ENCODE data around the gene SH2D3C. TPM values are rescaled to one million over a fixed set of nuclear protein-coding genes. Genes with fewer than 3 reads are reported as not detected.

The SH2D3C gene
- total RNA-seq, 2 experiments from 2014 or later: 80.8 to 81.9 TPM

GRCh38 chr9:127801955-127802575 lies 23.6 kb upstream of the SH2D3C start:
- Mint-ChIP-seq H3K4me1 (peaks cover 39% of the 10 kb centered on the region), H3K36me3 (ENCODE audit: low read depth) (peaks cover 9% of the 10 kb centered on the region), H3K27ac (peak overlapping the region; percentile 92), H3K9me3 (no peaks in the 10 kb centered on the region), H3K27me3 (no peaks in the 10 kb centered on the region), H3K4me3 (peak overlapping the region; percentile 93)
- CTCF ChIA-PET: interaction anchor here (1.1 to 2.1 kb wide), 3 partner anchors 67 to 119 kb away, joined by 4 to 10 read pairs (median 4); partner anchors contain the start of gene TOR2A
- no peak for DNase-seq
- POLR2A ChIA-PET: interaction anchor here (0.7 to 2.8 kb wide), 9 partner anchors 9 to 115 kb away, joined by 3 to 16 read pairs (median 4); partner anchors contain the start of genes CDK9, ENG, ST6GALNAC4 and TOR2A

- ChIA-PET POLR2A (interaction anchor here (0.6 to 4.9 kb wide), 2 partner anchors 10 to 14 kb away, joined by 3 to 44 read pairs; partner anchors contain the start of gene CDK9), CTCF (interaction anchor here (0.6 to 1.3 kb wide), 4 partner anchors 8 to 264 kb away, joined by 3 to 5 read pairs (median 4); no protein-coding TSS in a partner anchor)
- no peak for DNase-seq
- H3K4me1 Mint-ChIP-seq: peaks cover 34% of the 10 kb centered on the region
- H3K27ac Mint-ChIP-seq: peak overlapping the region; percentile 68
- H3K4me3 Mint-ChIP-seq: peak overlapping the region; percentile 35
- no peaks in the 10 kb centered on the region for H3K9me3 Mint-ChIP-seq
- H3K36me3 Mint-ChIP-seq (ENCODE audit: low read depth): peaks cover 20% of the 10 kb centered on the region
- no peaks in the 10 kb centered on the region for H3K27me3 Mint-ChIP-seq
Measured at GRCh38 chr9:127796852-127797370, 18.4 kb upstream of the SH2D3C start.

GRCh38 chr9:127796225-127796813 lies 17.9 kb upstream of the SH2D3C start:
- Mint-ChIP-seq H3K4me3 (peak overlapping the region; percentile 35), H3K27ac (peak overlapping the region; percentile 68), H3K27me3 (no peaks in the 10 kb centered on the region), H3K9me3 (no peaks in the 10 kb centered on the region), H3K36me3 (ENCODE audit: low read depth) (peaks cover 23% of the 10 kb centered on the region), H3K4me1 (peaks cover 32% of the 10 kb centered on the region)
- POLR2A ChIA-PET: interaction anchor here (0.6 to 4.9 kb wide), 3 partner anchors 9 to 66 kb away, joined by 3 to 44 read pairs (median 3); partner anchors contain the start of gene CDK9
- CTCF ChIA-PET: interaction anchor here (0.6 to 0.9 kb wide), 2 partner anchors 9 to 264 kb away, joined by 3 to 5 read pairs; no protein-coding TSS in a partner anchor
- DNase-seq: no peak

- Mint-ChIP-seq H3K4me1 (peaks cover 40% of the 10 kb centered on the region), H3K9me3 (no peaks in the 10 kb centered on the region), H3K4me3 (no peak overlapping the region), H3K27me3 (no peaks in the 10 kb centered on the region), H3K36me3 (ENCODE audit: low read depth) (peaks cover 42% of the 10 kb centered on the region), H3K27ac (no peak overlapping the region)
- ChIA-PET CTCF (interaction anchor here (1.3 to 1.7 kb wide), 2 partner anchors 59 kb away, joined by 3 to 6 read pairs; partner anchors contain the start of gene TOR2A), POLR2A (interaction anchor here (1.3 to 4.9 kb wide), 2 partner anchors 7 to 14 kb away, joined by 3 to 44 read pairs; partner anchors contain the start of gene CDK9)
- DNase-seq: no peak
Measured at GRCh38 chr9:127794001-127794791, 15.7 kb upstream of the SH2D3C start.

- Mint-ChIP-seq H3K27ac (peak overlapping the region; percentile 50), H3K4me1 (peaks cover 50% of the 10 kb centered on the region), H3K27me3 (no peaks in the 10 kb centered on the region), H3K4me3 (no peak overlapping the region), H3K9me3 (no peaks in the 10 kb centered on the region), H3K36me3 (ENCODE audit: low read depth) (peaks cover 52% of the 10 kb centered on the region)
- ChIA-PET POLR2A (interaction anchor here (0.8 to 1.7 kb wide), 11 partner anchors 9 to 128 kb away, joined by 3 to 5 read pairs (median 4); partner anchors contain the start of genes FPGS, SH2D3C, ST6GALNAC4 and TOR2A), CTCF (interaction anchor here (1.0 to 1.8 kb wide), 6 partner anchors 10 to 128 kb away, joined by 3 to 9 read pairs (median 5); partner anchors contain the start of gene TOR2A)
- no peak for DNase-seq
Measured at GRCh38 chr9:127793093-127793708, 14.7 kb upstream of the SH2D3C start.

- Mint-ChIP-seq H3K27ac (peak overlapping the region; percentile 16), H3K4me1 (peaks cover 52% of the 10 kb centered on the region), H3K36me3 (ENCODE audit: low read depth) (peaks cover 59% of the 10 kb centered on the region), H3K27me3 (no peaks in the 10 kb centered on the region), H3K4me3 (no peak overlapping the region), H3K9me3 (no peaks in the 10 kb centered on the region)
- POLR2A ChIA-PET: interaction anchor here (0.6 to 1.7 kb wide), 12 partner anchors 10 to 390 kb away, joined by 3 to 5 read pairs (median 4); partner anchors contain the start of genes FPGS, SH2D3C, ST6GALNAC4 and TOR2A
- no peak for DNase-seq
- CTCF ChIA-PET: interaction anchor here (1.0 to 1.8 kb wide), 7 partner anchors 9 to 325 kb away, joined by 3 to 9 read pairs (median 4); partner anchors contain the start of gene TOR2A
Measured at GRCh38 chr9:127792417-127793031, 14.1 kb upstream of the SH2D3C start.

GRCh38 chr9:127791085-127791484 lies 12.6 kb upstream of the SH2D3C start:
- Mint-ChIP-seq H3K9me3 (no peaks in the 10 kb centered on the region), H3K36me3 (ENCODE audit: low read depth) (peaks cover 68% of the 10 kb centered on the region), H3K4me1 (peaks cover 49% of the 10 kb centered on the region), H3K27me3 (no peaks in the 10 kb centered on the region), H3K27ac (no peak overlapping the region), H3K4me3 (no peak overlapping the region)
- ChIA-PET CTCF (interaction anchor here (0.7 kb wide), 1 partner anchor 70 kb away, joined by 3 read pairs; no protein-coding TSS in a partner anchor), POLR2A (no interaction called here)
- DNase-seq: no peak

GRCh38 chr9:127790094-127790855 lies 11.8 kb upstream of the SH2D3C start:
- H3K27me3 Mint-ChIP-seq: no peaks in the 10 kb centered on the region
- DNase-seq: no peak
- H3K4me3 Mint-ChIP-seq: no peak overlapping the region
- ChIA-PET CTCF (interaction anchor here (0.7 kb wide), 1 partner anchor 71 kb away, joined by 3 read pairs; no protein-coding TSS in a partner anchor), POLR2A (interaction anchor here (1.1 kb wide), 1 partner anchor 79 kb away, joined by 4 read pairs; no protein-coding TSS in a partner anchor)
- H3K27ac Mint-ChIP-seq: peak overlapping the region; percentile 51
- H3K9me3 Mint-ChIP-seq: no peaks in the 10 kb centered on the region
- peaks cover 44% of the 10 kb centered on the region for H3K4me1 Mint-ChIP-seq
- H3K36me3 Mint-ChIP-seq (ENCODE audit: low read depth): peaks cover 68% of the 10 kb centered on the region

- ChIA-PET CTCF (interaction anchor here (0.8 to 1.1 kb wide), 2 partner anchors 9 to 81 kb away, joined by 3 read pairs; no protein-coding TSS in a partner anchor), POLR2A (interaction anchor here (1.1 to 4.6 kb wide), 3 partner anchors 7 to 80 kb away, joined by 4 to 44 read pairs (median 4); no protein-coding TSS in a partner anchor)
- Mint-ChIP-seq H3K9me3 (no peaks in the 10 kb centered on the region), H3K27me3 (no peaks in the 10 kb centered on the region), H3K36me3 (ENCODE audit: low read depth) (peaks cover 68% of the 10 kb centered on the region), H3K27ac (no peak overlapping the region), H3K4me1 (peaks cover 50% of the 10 kb centered on the region), H3K4me3 (no peak overlapping the region)
- DNase-seq: no peak
Measured at GRCh38 chr9:127789179-127789578, 10.7 kb upstream of the SH2D3C start.

GRCh38 chr9:127788337-127789011 lies 10.0 kb upstream of the SH2D3C start:
- DNase-seq: peak; percentile 53
- Mint-ChIP-seq H3K4me3 (peak overlapping the region; percentile 48), H3K4me1 (peaks cover 57% of the 10 kb centered on the region), H3K27ac (peak overlapping the region; percentile 61), H3K27me3 (no peaks in the 10 kb centered on the region), H3K36me3 (ENCODE audit: low read depth) (peaks cover 63% of the 10 kb centered on the region), H3K9me3 (no peaks in the 10 kb centered on the region)
- CTCF ChIA-PET: interaction anchor here (1.1 to 4.6 kb wide), 4 partner anchors 9 to 133 kb away, joined by 3 to 36 read pairs (median 13); partner anchors contain the start of gene TOR2A
- POLR2A ChIA-PET: interaction anchor here (1.1 to 7.0 kb wide), 6 partner anchors 8 to 82 kb away, joined by 4 to 77 read pairs (median 9); partner anchors contain the start of gene TOR2A

Measured in activated CD4-positive, alpha-beta memory T cell treated with anti-CD3 and anti-CD28 coated beads, Interleukin-2, amount 10 ng/mL, durations not matched to agents 7 days and 5 days (primary cell).